HCEC 1CT (cell line): ENCODE measurements around the gene FRAT2.
"Not testable (repeated sequence)": the region's sequence is repeated elsewhere in the genome, so short reads cannot be mapped to it uniquely, and the experiment has no call there.

Source experiments
- DNase-seq: peaks from one replicate; pipeline ENCODE4 v3.0.0-alpha.2; 2017

FRAT2 gene

GRCh38 chr10:97321032-97321803 lies 13.3 kb downstream of the FRAT2 start:
- no peak for DNase-seq

GRCh38 chr10:97320480-97321031 lies 14.0 kb downstream of the FRAT2 start:
- DNase-seq: no peak

- no peak for DNase-seq
Observed at GRCh38 chr10:97319671-97320479, 14.7 kb downstream of the FRAT2 start.

GRCh38 chr10:97318772-97319651 lies 15.5 kb downstream of the FRAT2 start, which contains the start of gene FRAT1:
Gene FRAT1, plus strand, starts transcription at chr10:97319271. Its CDS starts 183 bp downstream, at chr10:97319454.
- peak; percentile 85 for DNase-seq

GRCh38 chr10:97314671-97315070 lies 19.9 kb downstream of the FRAT2 start:
- peak; percentile 67 for DNase-seq

- no peak for DNase-seq
Observed at GRCh38 chr10:97312897-97313296, 21.6 kb downstream of the FRAT2 start.

- no peak for DNase-seq
Observed at GRCh38 chr10:97311111-97311626, 23.4 kb downstream of the FRAT2 start.

- DNase-seq: no peak
Observed at GRCh38 chr10:97307866-97308780, 26.4 kb downstream of the FRAT2 start.

- DNase-seq: no peak
Observed at GRCh38 chr10:97307441-97307840, 27.1 kb downstream of the FRAT2 start.

GRCh38 chr10:97302088-97302791 lies 32.3 kb downstream of the FRAT2 start:
- DNase-seq: no peak

GRCh38 chr10:97300980-97301379 lies 33.5 kb downstream of the FRAT2 start:
- DNase-seq: no peak

GRCh38 chr10:97298223-97298571 lies 36.3 kb downstream of the FRAT2 start:
- peak; percentile 18 for DNase-seq

GRCh38 chr10:97297556-97298222 lies 36.8 kb downstream of the FRAT2 start:
- no peak for DNase-seq

GRCh38 chr10:97292862-97293198 lies 41.7 kb downstream of the FRAT2 start:
- no peak for DNase-seq

GRCh38 chr10:97292097-97292861 lies 42.2 kb downstream of the FRAT2 start, which contains the start of gene ARHGAP19:
Gene ARHGAP19, minus strand, starts transcription at chr10:97292637. Its CDS starts 10 bp downstream, at chr10:97292627.
- DNase-seq: peak; percentile 99

- no peak for DNase-seq
Observed at GRCh38 chr10:97291357-97292096, 43.0 kb downstream of the FRAT2 start.

GRCh38 chr10:97290576-97291356 lies 43.8 kb downstream of the FRAT2 start:
- not testable (repeated sequence) for DNase-seq

- DNase-seq: not testable (repeated sequence)
Observed at GRCh38 chr10:97290076-97290475, 44.5 kb downstream of the FRAT2 start.
